Measurements from ENCODE around the gene AFDN. TPM values are rescaled to one million over a fixed set of nuclear protein-coding genes. Genes with fewer than 3 reads are reported as not detected.
A peak's percentile ranks its signal among the peaks of the same experiment; 100 is the strongest.

The AFDN gene
- total RNA-seq, 1 donor from 2014 or later: 357 TPM

DNA sequence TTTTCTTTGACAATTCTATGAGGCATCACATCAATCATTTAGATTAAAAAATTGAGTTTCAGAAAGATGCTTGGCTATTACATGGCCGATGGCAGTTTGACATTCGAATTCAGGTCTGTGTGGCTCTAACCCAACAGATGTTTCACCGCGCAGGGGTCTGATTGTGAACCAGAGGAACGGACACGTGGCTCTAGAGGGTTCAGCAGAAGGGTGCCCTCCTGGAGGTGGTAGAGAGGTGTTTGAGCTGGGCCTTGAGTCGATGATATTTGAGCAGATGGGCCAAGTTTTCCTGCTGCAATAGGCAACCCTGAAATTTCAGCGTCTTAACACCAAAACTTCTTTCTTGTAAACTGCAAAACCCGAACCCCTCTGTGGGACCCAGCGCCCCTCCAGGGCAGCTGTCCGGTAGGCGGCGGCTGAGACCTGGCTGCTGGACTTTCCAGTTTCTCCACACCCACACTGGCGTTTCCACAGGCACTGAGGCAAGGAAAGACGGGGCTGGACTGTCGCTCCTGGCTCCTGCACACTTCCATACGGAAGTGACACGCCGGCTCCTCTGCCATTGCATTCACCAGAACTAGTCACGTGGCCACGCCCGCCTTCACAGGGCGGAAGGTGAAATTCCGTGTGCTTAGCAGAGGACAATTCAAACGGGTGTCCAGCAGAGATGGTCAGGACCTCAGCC is 11.3 kb upstream of the AFDN start:
- Histone ChIP-seq H3K36me3 (no peaks in the 10 kb centered on the region), H4K20me1 (ENCODE audit: low read depth) (no peaks in the 10 kb centered on the region), H3K9me3 (ENCODE audit: low read depth) (no peaks in the 10 kb centered on the region), H2AFZ (replicated peaks) (no peak overlapping the region), H3K9ac (no peak overlapping the region), H3K4me2 (no peak overlapping the region), H3K79me2 (ENCODE audit: low read depth) (no peaks in the 10 kb centered on the region), H3K27me3 (no peaks in the 10 kb centered on the region), H3F3A (ENCODE audit: low read depth) (no peaks in the 10 kb centered on the region), H3K27ac (no peak overlapping the region), H3K4me1 (no peaks in the 10 kb centered on the region), H3K4me3 (no peak overlapping the region)
- DNase-seq (ENCODE audit: low spot score): no peak
- no peak overlapping the region for H3K4me3 Mint-ChIP-seq
- peaks cover 3% of the 10 kb centered on the region for H3K36me3 Mint-ChIP-seq
- H3K4me1 Mint-ChIP-seq: peaks cover 16% of the 10 kb centered on the region
- no peaks in the 10 kb centered on the region for H3K9me3 Mint-ChIP-seq
- H3K27me3 Mint-ChIP-seq (ENCODE audit: insufficient read depth, low read depth): peaks cover 3% of the 10 kb centered on the region
- H3K27ac Mint-ChIP-seq: peak overlapping the region; percentile 46
- TF ChIP-seq EZH2phosphoT487 (IDR thresholded peaks at IDR 0.05): no peak

DNA sequence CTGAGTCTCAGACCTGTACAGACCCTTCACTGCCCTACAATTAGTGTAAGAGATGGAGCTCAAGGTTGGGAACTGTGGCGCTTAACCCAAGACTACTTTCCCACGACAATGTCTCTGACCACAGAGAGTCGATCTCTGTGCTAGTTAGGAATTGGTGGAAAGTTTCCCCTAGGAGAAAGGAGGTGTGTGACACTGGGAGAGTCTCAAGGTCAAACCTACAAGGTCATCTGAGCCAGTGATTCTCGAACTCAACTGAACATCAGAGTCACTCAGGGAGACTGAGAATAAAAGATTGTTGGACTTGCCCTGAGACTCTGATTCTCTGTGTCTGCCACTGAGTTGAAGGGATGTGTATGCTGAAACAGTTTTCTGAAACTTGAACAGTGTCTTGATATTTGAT is 9.7 kb upstream of the AFDN start:
- H3K4me3 Mint-ChIP-seq: no peak overlapping the region
- no peak overlapping the region for H2AFZ ChIP-seq (replicated peaks)

DNA sequence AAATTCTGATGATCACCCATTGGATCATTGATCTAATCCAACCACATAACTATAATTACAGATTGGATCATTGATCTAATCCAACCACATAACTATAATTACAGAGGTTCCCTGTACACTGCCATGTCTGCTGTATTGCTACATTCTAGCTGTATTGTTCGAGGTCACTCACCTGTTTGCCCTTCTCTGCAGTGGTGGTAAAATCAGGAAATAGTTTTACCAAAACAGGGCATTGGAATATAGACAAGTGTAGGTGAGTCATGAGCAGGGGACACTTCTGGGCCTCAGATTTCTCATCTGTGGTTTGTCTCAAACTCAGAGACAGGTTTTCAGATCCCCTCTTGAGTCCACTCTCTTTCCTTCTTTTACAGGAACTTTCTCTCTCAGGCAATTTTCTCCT is 9.0 kb upstream of the AFDN start:
- no peaks in the 10 kb centered on the region for H3K9me3 ChIP-seq (ENCODE audit: low read depth)
- no peaks in the 10 kb centered on the region for H4K20me1 ChIP-seq (ENCODE audit: low read depth)
- Mint-ChIP-seq H3K9me3 (no peaks in the 10 kb centered on the region), H3K4me1 (peaks cover 16% of the 10 kb centered on the region), H3K27ac (no peak overlapping the region), H3K4me3 (no peak overlapping the region), H3K36me3 (peaks cover 12% of the 10 kb centered on the region), H3K27me3 (ENCODE audit: insufficient read depth, low read depth) (peaks cover 5% of the 10 kb centered on the region)
- no peaks in the 10 kb centered on the region for H3K36me3 ChIP-seq
- no peaks in the 10 kb centered on the region for H3K27me3 ChIP-seq
- H3K4me3 ChIP-seq: no peak overlapping the region
- TF ChIP-seq, protein P1, sequence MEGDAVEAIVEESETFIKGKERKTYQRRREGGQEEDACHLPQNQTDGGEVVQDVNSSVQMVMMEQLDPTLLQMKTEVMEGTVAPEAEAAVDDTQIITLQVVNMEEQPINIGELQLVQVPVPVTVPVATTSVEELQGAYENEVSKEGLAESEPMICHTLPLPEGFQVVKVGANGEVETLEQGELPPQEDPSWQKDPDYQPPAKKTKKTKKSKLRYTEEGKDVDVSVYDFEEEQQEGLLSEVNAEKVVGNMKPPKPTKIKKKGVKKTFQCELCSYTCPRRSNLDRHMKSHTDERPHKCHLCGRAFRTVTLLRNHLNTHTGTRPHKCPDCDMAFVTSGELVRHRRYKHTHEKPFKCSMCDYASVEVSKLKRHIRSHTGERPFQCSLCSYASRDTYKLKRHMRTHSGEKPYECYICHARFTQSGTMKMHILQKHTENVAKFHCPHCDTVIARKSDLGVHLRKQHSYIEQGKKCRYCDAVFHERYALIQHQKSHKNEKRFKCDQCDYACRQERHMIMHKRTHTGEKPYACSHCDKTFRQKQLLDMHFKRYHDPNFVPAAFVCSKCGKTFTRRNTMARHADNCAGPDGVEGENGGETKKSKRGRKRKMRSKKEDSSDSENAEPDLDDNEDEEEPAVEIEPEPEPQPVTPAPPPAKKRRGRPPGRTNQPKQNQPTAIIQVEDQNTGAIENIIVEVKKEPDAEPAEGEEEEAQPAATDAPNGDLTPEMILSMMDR (IDR thresholded peaks at IDR 0.05): no peak
- TF ChIP-seq EZH2 (IDR thresholded peaks at IDR 0.05): no peak
- TF ChIP-seq EZH2phosphoT487 (IDR thresholded peaks at IDR 0.05): no peak
- H3F3A ChIP-seq (ENCODE audit: low read depth): no peaks in the 10 kb centered on the region
- no peak overlapping the region for H3K27ac ChIP-seq
- no peak overlapping the region for H2AFZ ChIP-seq (replicated peaks)
- no peak overlapping the region for H3K9ac ChIP-seq
- no peaks in the 10 kb centered on the region for H3K4me1 ChIP-seq
- H3K79me2 ChIP-seq (ENCODE audit: low read depth): no peaks in the 10 kb centered on the region
- no peak for DNase-seq (ENCODE audit: low spot score)
- H3K4me2 ChIP-seq: no peak overlapping the region

More for the DNA sequence above, 9.7 kb upstream of the AFDN start:
- H3F3A ChIP-seq (ENCODE audit: low read depth): no peaks in the 10 kb centered on the region
- H4K20me1 ChIP-seq (ENCODE audit: low read depth): no peaks in the 10 kb centered on the region
- peaks cover 5% of the 10 kb centered on the region for H3K27me3 Mint-ChIP-seq (ENCODE audit: insufficient read depth, low read depth)
- no peaks in the 10 kb centered on the region for H3K36me3 ChIP-seq
- H3K27ac ChIP-seq: no peak overlapping the region
- H3K9me3 ChIP-seq (ENCODE audit: low read depth): no peaks in the 10 kb centered on the region
- no peaks in the 10 kb centered on the region for H3K27me3 ChIP-seq
- no peak overlapping the region for H3K27ac Mint-ChIP-seq
- peaks cover 10% of the 10 kb centered on the region for H3K36me3 Mint-ChIP-seq
- no peak for DNase-seq (ENCODE audit: low spot score)
- TF ChIP-seq, protein P1 (IDR thresholded peaks at IDR 0.05): no peak
- TF ChIP-seq EZH2phosphoT487 (IDR thresholded peaks at IDR 0.05): no peak
- no peak for TF ChIP-seq EZH2 (IDR thresholded peaks at IDR 0.05)
- H3K4me1 ChIP-seq: no peaks in the 10 kb centered on the region
- no peak overlapping the region for H3K4me3 ChIP-seq
- no peaks in the 10 kb centered on the region for H3K9me3 Mint-ChIP-seq
- H3K4me2 ChIP-seq: no peak overlapping the region
- H3K79me2 ChIP-seq (ENCODE audit: low read depth): no peaks in the 10 kb centered on the region
- peaks cover 16% of the 10 kb centered on the region for H3K4me1 Mint-ChIP-seq
- H3K9ac ChIP-seq: no peak overlapping the region

- TF ChIP-seq, protein P1 (IDR thresholded peaks at IDR 0.05): no peak
- TF ChIP-seq EZH2 (IDR thresholded peaks at IDR 0.05): no peak
- no peak for TF ChIP-seq EZH2phosphoT487 (IDR thresholded peaks at IDR 0.05)
These were observed 7.1 kb upstream of the AFDN start for GRCh38 chr6:167819576-167819975.

More at GRCh38 chr6:167819576-167819975, 7.1 kb upstream of the AFDN start:
- no peak overlapping the region for H3K4me2 ChIP-seq
- no peak overlapping the region for H3K4me3 ChIP-seq
- H3K27me3 ChIP-seq: no peaks in the 10 kb centered on the region
- Mint-ChIP-seq H3K4me1 (peaks cover 18% of the 10 kb centered on the region), H3K4me3 (no peak overlapping the region), H3K27me3 (ENCODE audit: insufficient read depth, low read depth) (peaks cover 7% of the 10 kb centered on the region), H3K36me3 (peaks cover 17% of the 10 kb centered on the region), H3K9me3 (no peaks in the 10 kb centered on the region), H3K27ac (peak overlapping the region; percentile 2)
- H3K27ac ChIP-seq: no peak overlapping the region
- H3K79me2 ChIP-seq (ENCODE audit: low read depth): no peaks in the 10 kb centered on the region
- peaks cover 1% of the 10 kb centered on the region for H3K4me1 ChIP-seq
- H3K9ac ChIP-seq: no peak overlapping the region
- no peak overlapping the region for H2AFZ ChIP-seq (replicated peaks)
- no peaks in the 10 kb centered on the region for H3K9me3 ChIP-seq (ENCODE audit: low read depth)
- H3F3A ChIP-seq (ENCODE audit: low read depth): peaks cover 5% of the 10 kb centered on the region
- H4K20me1 ChIP-seq (ENCODE audit: low read depth): no peaks in the 10 kb centered on the region
- H3K36me3 ChIP-seq: peaks cover 3% of the 10 kb centered on the region
- no peak for DNase-seq (ENCODE audit: low spot score)

Data from neural progenitor cell (in vitro differentiated cells).